Hypothalamus (tissue), 51 donors: ENCODE measurements around the gene DDI2.

Experiments
- DNase-seq, 51 donors: peaks; one replicate each; lab custom pipeline; 2025; lab: John Stamatoyannopoulos, UW

Gene DDI2

GRCh38 chr1:15674386-15675159, 57.3 kb downstream of the DDI2 start:
- no peak for DNase-seq

- no peak for DNase-seq
Measured at GRCh38 chr1:15676010-15676409, 58.8 kb downstream of the DDI2 start.

GRCh38 chr1:15676688-15677661, 59.7 kb downstream of the DDI2 start:
- DNase-seq: no peak

GRCh38 chr1:15678578-15678977, 61.3 kb downstream of the DDI2 start:
- DNase-seq: no peak

- DNase-seq: no peak
Measured at GRCh38 chr1:15680131-15680530, 62.9 kb downstream of the DDI2 start.

- DNase-seq: no peak
Measured at GRCh38 chr1:15680561-15681348, 63.5 kb downstream of the DDI2 start.

GRCh38 chr1:15681349-15682292, 64.4 kb downstream of the DDI2 start:
- DNase-seq: no peak

GRCh38 chr1:15682936-15683341, 65.7 kb downstream of the DDI2 start:
- DNase-seq: no peak

GRCh38 chr1:15683345-15684039, 66.2 kb downstream of the DDI2 start:
- no peak for DNase-seq

GRCh38 chr1:15684042-15684461, 66.8 kb downstream of the DDI2 start, which contains the start of gene PLEKHM2:
Gene PLEKHM2, plus strand, starts transcription at chr1:15684320. Its CDS starts 239 bp downstream, at chr1:15684559.
- peak in 13 of 51 donors; percentile 5 to 49 (median 19) for DNase-seq

GRCh38 chr1:15684468-15685291, 67.4 kb downstream of the DDI2 start:
- DNase-seq: peak in 16 of 51 donors; percentile 7 to 49 (median 26)

GRCh38 chr1:15685820-15686219, 68.6 kb downstream of the DDI2 start:
- no peak for DNase-seq

GRCh38 chr1:15687446-15687845, 70.2 kb downstream of the DDI2 start:
- DNase-seq: no peak

GRCh38 chr1:15690317-15690716, 73.1 kb downstream of the DDI2 start:
- DNase-seq: no peak

GRCh38 chr1:15691434-15692032, 74.3 kb downstream of the DDI2 start:
- DNase-seq: peak in 3 of 51 donors; percentile 7 to 70 (median 19)

- no peak for DNase-seq
Measured at GRCh38 chr1:15692121-15692682, 74.9 kb downstream of the DDI2 start.

- DNase-seq: no peak
Measured at GRCh38 chr1:15693371-15693770, 76.1 kb downstream of the DDI2 start.
